Colonic mucosa (tissue), 4 donors: Measurements from ENCODE around the gene ASB10. TPM values are rescaled to one million over a fixed set of nuclear protein-coding genes. Genes with fewer than 3 reads are reported as not detected.

Source experiments
- DNase-seq: peaks from one replicate; pipeline ENCODE4 v3.0.0-alpha.2; 2020
- H3K27ac ChIP-seq: fragments of 200-600 bp; one replicate; pipeline ENCODE4 v1.8.0; 2021
- H3K27me3 ChIP-seq: fragments of 200-600 bp; one replicate; pipeline ENCODE4 v1.8.0; 2021
- H3K36me3 ChIP-seq: fragments of 200-600 bp; one replicate; pipeline ENCODE4 v1.8.0; 2021
- H3K4me1 ChIP-seq: fragments of 200-600 bp; one replicate; pipeline ENCODE4 v1.8.0; 2021; ENCODE audit warnings: mild to moderate bottlenecking
- H3K4me3 ChIP-seq: fragments of 200-600 bp; one replicate; pipeline ENCODE4 v1.8.0; 2021
- H3K9ac ChIP-seq, 2 donors: one replicate each; pipeline ENCODE4 v1.7.0; 2013; ENCODE audit warnings: control low read depth in 2 of 2, low read depth in 2 of 2, low read length in 2 of 2
- H3K9me3 ChIP-seq: fragments of 200-600 bp; one replicate; pipeline ENCODE4 v1.8.0; 2021
- intact Hi-C: fragments of 100-400 bp; cut with DNase I; formaldehyde crosslinking; loops from one replicate; pipeline ENCODE4 v1.14.1; 2022
- total RNA-seq, 2 donors: library from RNA; stranded (reverse); fragmentation: NEBNext Ultra II Directional in 1 of 2; extraction: Animal tissue kit (Norgen Biotek cat#: 25700) in 1 of 2; gene quantifications; one replicate each; pipeline ENCODE4 v1.2.1, GENCODE V29; 2021
- TF ChIP-seq, protein P1 (sequence below): fragments of 200-600 bp; IDR thresholded peaks from one replicate; pipeline ENCODE4 v1.8.0; 2022; ENCODE audit warnings: antibody characterized with exemption, mild to moderate bottlenecking
- donor health status: healthy.
- donor health status: DM: no; HTN: no; CAD: no.
- donor health status: DM: no; HTN: no; CAD: no.

Gene ASB10
- total RNA-seq, 2 donors from 2014 or later, result not detected

DNA sequence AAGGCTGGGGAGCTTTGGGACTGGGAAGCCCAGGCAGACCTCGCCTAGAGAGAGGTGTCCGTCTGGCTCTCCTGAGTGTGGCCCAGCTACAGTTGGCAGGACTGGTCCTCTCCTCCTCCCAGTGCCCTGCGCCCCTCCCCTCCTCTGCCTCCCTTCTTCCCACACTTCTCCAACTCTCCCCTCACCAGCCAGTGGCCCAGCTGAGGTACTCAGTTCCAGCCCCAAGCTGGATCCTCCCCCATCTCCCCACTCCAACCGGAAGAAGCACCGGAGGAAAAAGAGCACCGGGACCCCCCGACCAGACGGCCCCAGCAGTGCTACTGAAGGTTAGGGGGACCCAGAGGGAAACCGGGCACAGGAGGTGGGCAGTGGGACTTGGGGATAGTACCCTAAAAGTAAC is 47.3 kb downstream of the ASB10 start:
- Histone ChIP-seq H3K4me3 (no peak overlapping the region), H3K36me3 (no peaks in the 10 kb centered on the region), H3K27me3 (no peaks in the 10 kb centered on the region), H3K9ac (no peak overlapping the region), H3K27ac (no peak overlapping the region), H3K4me1 (no peaks in the 10 kb centered on the region), H3K9me3 (no peaks in the 10 kb centered on the region)
- no peak for DNase-seq
- TF ChIP-seq, protein P1, sequence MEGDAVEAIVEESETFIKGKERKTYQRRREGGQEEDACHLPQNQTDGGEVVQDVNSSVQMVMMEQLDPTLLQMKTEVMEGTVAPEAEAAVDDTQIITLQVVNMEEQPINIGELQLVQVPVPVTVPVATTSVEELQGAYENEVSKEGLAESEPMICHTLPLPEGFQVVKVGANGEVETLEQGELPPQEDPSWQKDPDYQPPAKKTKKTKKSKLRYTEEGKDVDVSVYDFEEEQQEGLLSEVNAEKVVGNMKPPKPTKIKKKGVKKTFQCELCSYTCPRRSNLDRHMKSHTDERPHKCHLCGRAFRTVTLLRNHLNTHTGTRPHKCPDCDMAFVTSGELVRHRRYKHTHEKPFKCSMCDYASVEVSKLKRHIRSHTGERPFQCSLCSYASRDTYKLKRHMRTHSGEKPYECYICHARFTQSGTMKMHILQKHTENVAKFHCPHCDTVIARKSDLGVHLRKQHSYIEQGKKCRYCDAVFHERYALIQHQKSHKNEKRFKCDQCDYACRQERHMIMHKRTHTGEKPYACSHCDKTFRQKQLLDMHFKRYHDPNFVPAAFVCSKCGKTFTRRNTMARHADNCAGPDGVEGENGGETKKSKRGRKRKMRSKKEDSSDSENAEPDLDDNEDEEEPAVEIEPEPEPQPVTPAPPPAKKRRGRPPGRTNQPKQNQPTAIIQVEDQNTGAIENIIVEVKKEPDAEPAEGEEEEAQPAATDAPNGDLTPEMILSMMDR, result no peak
- intact Hi-C loops, result no loop called here

DNA sequence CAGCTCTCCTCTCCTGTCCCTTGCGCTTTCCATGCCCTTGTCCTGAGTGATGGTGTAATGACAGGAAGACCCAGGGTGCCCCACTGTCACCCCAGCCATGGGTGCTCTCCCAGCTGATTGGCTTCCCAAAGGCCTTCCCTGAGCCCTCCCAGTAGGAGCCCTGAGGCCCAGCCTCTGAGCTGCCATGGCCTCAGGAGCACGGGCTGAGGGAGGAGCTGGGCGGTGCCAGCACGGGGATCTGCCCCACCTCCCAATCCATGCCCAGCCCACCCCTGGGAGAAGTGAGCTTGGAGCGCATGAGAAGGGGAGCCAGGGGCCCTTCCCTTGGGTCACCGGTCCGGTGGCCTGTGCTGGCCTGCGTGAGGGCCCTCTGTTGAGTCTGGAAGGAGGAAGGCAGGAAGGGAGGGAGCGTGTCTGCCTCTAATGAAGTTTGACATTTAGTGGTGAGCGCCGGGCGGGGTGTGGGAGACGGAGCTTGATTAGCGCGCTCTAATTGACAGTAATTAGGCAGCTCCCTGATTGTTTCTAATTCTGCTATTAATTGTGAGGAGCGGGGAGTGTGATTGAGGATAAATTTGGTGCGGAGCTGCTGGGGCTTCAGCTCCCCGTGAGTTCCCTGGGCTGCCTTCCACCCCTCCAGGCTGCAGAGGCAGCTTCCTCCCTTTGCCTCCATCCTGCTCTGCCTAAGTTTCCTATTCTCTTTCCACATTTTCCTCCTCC is 47.8 kb downstream of the ASB10 start:
- Histone ChIP-seq H3K36me3 (no peaks in the 10 kb centered on the region), H3K27me3 (no peaks in the 10 kb centered on the region), H3K4me1 (no peaks in the 10 kb centered on the region), H3K9ac (no peak overlapping the region), H3K9me3 (no peaks in the 10 kb centered on the region), H3K4me3 (no peak overlapping the region), H3K27ac (no peak overlapping the region)
- TF ChIP-seq, protein P1, result no peak
- DNase-seq, result no peak
- intact Hi-C loops, result no loop called here

DNA sequence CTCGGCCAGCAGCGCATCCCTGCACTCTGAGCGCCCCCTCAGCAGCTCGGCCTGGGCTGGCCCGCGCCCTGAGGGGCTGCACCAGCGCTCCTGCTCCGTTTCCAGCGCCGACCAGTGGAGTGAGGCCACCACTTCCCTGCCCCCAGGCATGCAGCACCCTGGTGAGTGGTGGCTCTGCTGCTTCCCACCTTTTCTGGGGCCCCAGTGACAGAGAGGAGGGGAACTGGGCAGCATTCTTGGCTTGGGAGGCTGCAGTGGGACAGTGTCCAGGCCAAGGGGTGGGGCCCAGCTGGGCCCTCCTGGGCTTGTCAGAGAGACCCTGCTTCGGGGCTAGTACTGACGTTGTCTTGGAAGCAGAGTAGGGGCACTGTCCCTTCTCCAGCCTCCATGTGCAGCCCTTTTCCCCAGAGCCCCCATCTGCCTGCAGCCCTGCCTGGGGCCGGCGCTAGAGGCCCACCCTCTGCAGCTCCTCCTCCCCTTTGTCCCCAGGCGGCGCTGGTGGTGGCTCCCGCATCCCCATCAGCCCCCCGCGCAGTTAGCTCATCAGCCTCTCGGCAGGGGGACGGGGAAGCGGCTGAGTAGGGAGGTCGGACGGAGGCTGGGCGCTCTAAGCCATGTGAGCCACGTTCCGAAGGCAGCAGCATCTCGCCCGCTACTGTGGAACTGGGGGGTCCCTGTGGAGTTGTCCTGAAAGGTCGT is 48.7 kb downstream of the ASB10 start:
- Histone ChIP-seq H3K9ac (no peak overlapping the region), H3K9me3 (no peaks in the 10 kb centered on the region), H3K36me3 (no peaks in the 10 kb centered on the region), H3K4me1 (no peaks in the 10 kb centered on the region), H3K27me3 (no peaks in the 10 kb centered on the region), H3K27ac (no peak overlapping the region), H3K4me3 (no peak overlapping the region)
- intact Hi-C loops, result no loop called here
- no peak for DNase-seq
- TF ChIP-seq, protein P1, result no peak

DNA sequence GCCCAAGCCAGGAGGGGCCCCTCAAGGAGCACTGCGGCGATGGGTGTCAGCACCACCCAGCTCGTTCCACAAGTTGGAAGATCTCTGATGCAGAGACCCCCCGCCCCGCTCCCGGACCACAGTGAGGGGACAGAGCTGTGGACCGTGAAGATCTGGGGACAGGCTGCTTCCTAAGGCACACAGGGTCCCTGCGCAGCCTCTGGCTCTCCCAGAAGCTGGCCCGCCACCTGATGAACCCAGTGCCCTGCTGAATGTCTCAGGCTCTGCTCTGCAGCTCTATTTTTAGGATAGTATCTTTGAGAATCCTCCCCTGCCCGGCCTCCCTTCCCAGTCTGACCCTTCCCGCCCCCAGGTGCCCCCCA is 49.3 kb downstream of the ASB10 start:
- no peaks in the 10 kb centered on the region for H3K4me1 ChIP-seq
- no peaks in the 10 kb centered on the region for H3K36me3 ChIP-seq
- no peak overlapping the region for H3K4me3 ChIP-seq
- intact Hi-C loops, result no loop called here
- no peaks in the 10 kb centered on the region for H3K27me3 ChIP-seq
- H3K9me3 ChIP-seq, result no peaks in the 10 kb centered on the region
- no peak overlapping the region for H3K27ac ChIP-seq
- no peak overlapping the region for H3K9ac ChIP-seq
- DNase-seq, result no peak
- TF ChIP-seq, protein P1, result no peak

DNA sequence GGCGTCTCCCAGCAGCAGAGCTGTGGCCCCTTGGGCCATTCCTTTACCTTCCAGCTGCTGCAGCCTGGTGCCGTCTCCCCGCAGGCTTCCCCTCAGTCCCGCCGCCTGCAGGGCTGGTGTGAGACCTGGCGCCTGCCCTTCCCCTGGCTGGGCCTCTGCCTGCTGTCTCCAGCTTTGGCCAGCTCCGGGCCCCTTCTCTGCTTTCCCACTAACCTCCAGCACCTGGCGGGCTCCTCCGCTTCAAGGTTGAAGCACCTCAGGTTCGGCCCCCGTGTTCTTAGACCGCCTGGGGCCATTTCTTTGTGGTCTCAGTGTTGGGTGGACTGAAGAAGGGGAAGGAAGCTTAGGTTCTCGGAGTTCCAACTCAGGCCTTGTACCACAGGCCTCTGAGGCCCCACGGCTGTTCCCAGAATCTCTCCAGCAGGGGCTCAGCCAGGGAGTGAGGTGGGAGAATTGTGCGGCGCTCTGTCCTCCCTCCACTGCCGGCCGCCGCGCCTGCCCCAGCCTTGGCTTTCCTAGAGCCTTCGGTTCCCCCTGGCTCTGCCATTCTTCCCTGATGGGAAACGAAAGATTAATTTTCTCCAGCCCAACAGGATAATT is 49.9 kb downstream of the ASB10 start:
- no peak overlapping the region for H3K9ac ChIP-seq
- intact Hi-C loops, result no loop called here
- no peaks in the 10 kb centered on the region for H3K36me3 ChIP-seq
- no peaks in the 10 kb centered on the region for H3K9me3 ChIP-seq
- TF ChIP-seq, protein P1, result no peak
- no peak overlapping the region for H3K4me3 ChIP-seq
- no peak for DNase-seq
- H3K27ac ChIP-seq, result no peak overlapping the region
- no peaks in the 10 kb centered on the region for H3K4me1 ChIP-seq
- no peaks in the 10 kb centered on the region for H3K27me3 ChIP-seq
